ENCODE results near the gene GRIK4.

- TF ChIP-seq, protein P1, sequence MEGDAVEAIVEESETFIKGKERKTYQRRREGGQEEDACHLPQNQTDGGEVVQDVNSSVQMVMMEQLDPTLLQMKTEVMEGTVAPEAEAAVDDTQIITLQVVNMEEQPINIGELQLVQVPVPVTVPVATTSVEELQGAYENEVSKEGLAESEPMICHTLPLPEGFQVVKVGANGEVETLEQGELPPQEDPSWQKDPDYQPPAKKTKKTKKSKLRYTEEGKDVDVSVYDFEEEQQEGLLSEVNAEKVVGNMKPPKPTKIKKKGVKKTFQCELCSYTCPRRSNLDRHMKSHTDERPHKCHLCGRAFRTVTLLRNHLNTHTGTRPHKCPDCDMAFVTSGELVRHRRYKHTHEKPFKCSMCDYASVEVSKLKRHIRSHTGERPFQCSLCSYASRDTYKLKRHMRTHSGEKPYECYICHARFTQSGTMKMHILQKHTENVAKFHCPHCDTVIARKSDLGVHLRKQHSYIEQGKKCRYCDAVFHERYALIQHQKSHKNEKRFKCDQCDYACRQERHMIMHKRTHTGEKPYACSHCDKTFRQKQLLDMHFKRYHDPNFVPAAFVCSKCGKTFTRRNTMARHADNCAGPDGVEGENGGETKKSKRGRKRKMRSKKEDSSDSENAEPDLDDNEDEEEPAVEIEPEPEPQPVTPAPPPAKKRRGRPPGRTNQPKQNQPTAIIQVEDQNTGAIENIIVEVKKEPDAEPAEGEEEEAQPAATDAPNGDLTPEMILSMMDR (IDR thresholded peaks at IDR 0.05; ENCODE audit: low read length) = no peak
- TF ChIP-seq EZH2 (IDR thresholded peaks at IDR 0.05; ENCODE audit: borderline replicate concordance, low read length) = no peak
Measured at GRCh38 chr11:120562806-120563425, 51.4 kb downstream of the GRIK4 start.

All from OCI-LY1 (cell line).